LoVo (cell line): ENCODE measurements around the gene SELENOW.
"Not testable (repeated sequence)": the region's sequence is repeated elsewhere in the genome, so short reads cannot be mapped to it uniquely, and the experiment has no call there.

ENCODE experiments used
- DNase-seq: peaks from one replicate; pipeline ENCODE4 v3.0.0-alpha.2; 2016; ENCODE audit warnings: low spot score

The SELENOW gene

GRCh38 chr19:47778049-47778953, at the start of gene SELENOW:
TSS of gene SELENOW (plus strand) at chr19:47778703. CDS start at chr19:47778786, 83 bp downstream.
- DNase-seq = peak; percentile 79

GRCh38 chr19:47729468-47729798, 49.1 kb upstream of the SELENOW start:
- DNase-seq = peak; percentile 90

- peak; percentile 77 for DNase-seq
These were observed 48.5 kb upstream of the SELENOW start for GRCh38 chr19:47729799-47730520.

- no peak for DNase-seq
These were observed 48.0 kb upstream of the SELENOW start for GRCh38 chr19:47730521-47730889.

- no peak for DNase-seq
These were observed 47.6 kb upstream of the SELENOW start for GRCh38 chr19:47730910-47731309.

- no peak for DNase-seq
These were observed 43.4 kb upstream of the SELENOW start for GRCh38 chr19:47735131-47735530.

GRCh38 chr19:47740866-47741519, 37.5 kb upstream of the SELENOW start:
- DNase-seq = no peak

- no peak for DNase-seq
These were observed 36.9 kb upstream of the SELENOW start for GRCh38 chr19:47741544-47742140.

- no peak for DNase-seq
These were observed 35.9 kb upstream of the SELENOW start for GRCh38 chr19:47742634-47743033.

GRCh38 chr19:47745010-47745901, 33.2 kb upstream of the SELENOW start, which contains the start of gene NOP53:
TSS of gene NOP53 (plus strand) at chr19:47745546. CDS start at chr19:47745560, 14 bp downstream.
- DNase-seq = peak; percentile 97

- not testable (repeated sequence) for DNase-seq
These were observed 32.4 kb upstream of the SELENOW start for GRCh38 chr19:47746129-47746528.

GRCh38 chr19:47749326-47749725, 29.2 kb upstream of the SELENOW start:
- DNase-seq = no peak

GRCh38 chr19:47750752-47751151, 27.8 kb upstream of the SELENOW start:
- no peak for DNase-seq

- no peak for DNase-seq
These were observed 25.9 kb upstream of the SELENOW start for GRCh38 chr19:47752440-47753211.

GRCh38 chr19:47754206-47755064, 24.1 kb upstream of the SELENOW start:
- DNase-seq = no peak

- no peak for DNase-seq
These were observed 23.3 kb upstream of the SELENOW start for GRCh38 chr19:47755065-47755761.

GRCh38 chr19:47755762-47756626, 22.5 kb upstream of the SELENOW start:
- DNase-seq = no peak

- no peak for DNase-seq
These were observed 21.9 kb upstream of the SELENOW start for GRCh38 chr19:47756627-47756929.
